Right lobe of liver (tissue), 6 donors: Measurements from ENCODE around the gene PTP4A2. TPM values are rescaled to one million over a fixed set of nuclear protein-coding genes. Genes with fewer than 3 reads are reported as not detected.
A peak's percentile ranks its signal among the peaks of the same experiment; 100 is the strongest.

Source experiments
- ATAC-seq, 4 donors: fragments of 200-7000 bp; cut with Tn5 transposase; one replicate each; pipeline ENCODE4 v1.9.1; 2020; ENCODE audit warnings: mild to moderate bottlenecking in 4 of 4, moderate library complexity in 4 of 4
- DNase-seq, 3 donors: peaks; one replicate each; pipeline ENCODE4 v3.0.0-alpha.2; 2020
- H3K27ac ChIP-seq, 3 donors: fragments of 200-600 bp; one replicate each; pipeline ENCODE4 v1.8.0; 2022
- H3K27me3 ChIP-seq, 2 donors: fragments of 200-600 bp; one replicate each; pipeline ENCODE4 v1.8.0; 2022
- H3K36me3 ChIP-seq, 4 donors: fragments of 200-600 bp; sonication (generic) in 1 of 4; one replicate each; pipeline versions ENCODE4 v1.5.1 to v1.8.0; 2017 to 2022; ENCODE audit warnings: control low read depth in 1 of 4
- H3K4me1 ChIP-seq, 4 donors: fragments of 200-600 bp; sonication (generic) in 1 of 4; one replicate each; pipeline versions ENCODE4 v1.5.1 to v1.8.0; 2017 to 2022; ENCODE audit warnings: control low read depth in 1 of 4
- H3K4me3 ChIP-seq, 3 donors: fragments of 200-600 bp; one replicate each; pipeline ENCODE4 v1.8.0; 2022
- H3K9me3 ChIP-seq, 4 donors: fragments of 200-600 bp; sonication (generic) in 1 of 4; one replicate each; pipeline versions ENCODE4 v1.5.1 to v1.8.0; 2017 to 2022; ENCODE audit warnings: control low read depth in 1 of 4
- POLR2A ChIP-seq: fragments of 450-650 bp; IDR thresholded peaks from one replicate; pipeline ENCODE4 v1.6.1; 2017; ENCODE audit warnings: antibody characterized with exemption, mild to moderate bottlenecking
- WGBS: methylation state at CpG from one replicate; pipeline ENCODE4 v1.1.6; 2018; ENCODE audit warnings: low coverage, low lambda C conversion rate; ENCODE audit not compliant: insufficient coverage; ENCODE audit errors: missing lambda C conversion rate; 5-methylcytosine and 5-hydroxymethylcytosine counted together
- intact Hi-C, 2 donors: fragments of 100-400 bp; cut with DNase I; formaldehyde crosslinking; loops; one replicate each; pipeline versions ENCODE4 v1.11.2 to v1.14.1; 2022
- total RNA-seq, 6 experiments: library from RNA; depleted of rRNA in 2 of 6; stranded (reverse); fragments of >200 nt in 2 of 6; fragmentation: NEBNext Ultra II Directional in 3 of 6; extraction: Animal tissue kit (Norgen Biotek cat#: 25700) in 3 of 6; gene quantifications; one replicate each; pipeline versions ENCODE4 v1.1.0 to v1.2.4, GENCODE V29; 2016 to 2023
- TF ChIP-seq, protein P1 (sequence below), 4 donors: fragments of 200-600 bp in 3 of 4; fragments of 450-650 bp in 1 of 4; IDR thresholded peaks; one replicate each; pipeline versions ENCODE4 v1.5.1 to v1.8.0; 2016 to 2022; ENCODE audit warnings: antibody characterized with exemption in 4 of 4, mild to moderate bottlenecking in 2 of 4
- donor health status: DM: no; HTN: yes; CAD: no.
- donor health status: DM: no; HTN: no; CAD: no.
- donor health status: DM: no; HTN: no; CAD: no.
- donor health status: DM: no; HTN: yes; CAD: no.
- donor health status: DM: no; HTN: yes; CAD: no.

The PTP4A2 gene
- total RNA-seq, 6 experiments from 2014 or later, result 66.3 to 143 (median 117) TPM

DNA sequence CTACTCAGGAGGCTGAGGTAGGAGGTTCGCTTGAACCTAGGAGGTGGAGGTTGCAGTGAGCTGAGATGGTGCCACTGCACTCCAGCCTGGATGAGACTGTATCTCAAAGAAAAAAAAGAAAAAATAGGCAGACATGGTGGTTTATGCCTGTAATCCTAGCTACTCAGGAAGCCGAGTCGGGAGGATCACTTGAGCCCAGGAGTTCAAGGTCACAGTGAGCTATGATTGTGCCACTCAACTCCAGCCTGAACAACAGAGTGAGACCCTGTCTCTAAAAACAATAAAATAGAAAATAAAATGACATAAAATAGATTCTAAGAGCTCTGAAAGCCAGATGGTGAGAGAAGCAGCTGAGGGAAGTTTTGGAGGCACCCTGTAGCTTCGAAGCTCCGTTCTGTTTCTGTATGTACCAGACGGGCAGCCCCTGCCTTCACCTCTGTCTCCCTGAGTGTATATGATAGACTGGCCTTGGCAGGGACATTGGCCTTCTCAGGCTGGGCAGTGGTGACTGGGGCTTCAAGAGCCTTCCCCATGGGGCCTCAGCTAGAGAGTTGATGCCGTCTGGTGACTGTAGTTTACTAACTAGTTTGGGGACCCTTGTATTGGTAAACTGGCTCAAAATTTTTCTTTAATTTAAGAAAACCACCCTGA lies 68.0 kb downstream of the PTP4A2 start:
- intact Hi-C loops, result no loop called here
- H3K4me3 ChIP-seq, result no peak overlapping the region
- TF ChIP-seq, protein P1, sequence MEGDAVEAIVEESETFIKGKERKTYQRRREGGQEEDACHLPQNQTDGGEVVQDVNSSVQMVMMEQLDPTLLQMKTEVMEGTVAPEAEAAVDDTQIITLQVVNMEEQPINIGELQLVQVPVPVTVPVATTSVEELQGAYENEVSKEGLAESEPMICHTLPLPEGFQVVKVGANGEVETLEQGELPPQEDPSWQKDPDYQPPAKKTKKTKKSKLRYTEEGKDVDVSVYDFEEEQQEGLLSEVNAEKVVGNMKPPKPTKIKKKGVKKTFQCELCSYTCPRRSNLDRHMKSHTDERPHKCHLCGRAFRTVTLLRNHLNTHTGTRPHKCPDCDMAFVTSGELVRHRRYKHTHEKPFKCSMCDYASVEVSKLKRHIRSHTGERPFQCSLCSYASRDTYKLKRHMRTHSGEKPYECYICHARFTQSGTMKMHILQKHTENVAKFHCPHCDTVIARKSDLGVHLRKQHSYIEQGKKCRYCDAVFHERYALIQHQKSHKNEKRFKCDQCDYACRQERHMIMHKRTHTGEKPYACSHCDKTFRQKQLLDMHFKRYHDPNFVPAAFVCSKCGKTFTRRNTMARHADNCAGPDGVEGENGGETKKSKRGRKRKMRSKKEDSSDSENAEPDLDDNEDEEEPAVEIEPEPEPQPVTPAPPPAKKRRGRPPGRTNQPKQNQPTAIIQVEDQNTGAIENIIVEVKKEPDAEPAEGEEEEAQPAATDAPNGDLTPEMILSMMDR (IDR thresholded peaks at IDR 0.05), result no peak
- no peak for TF ChIP-seq POLR2A
- no peak for ATAC-seq
- H3K4me1 ChIP-seq, result no peaks in the 10 kb centered on the region
- H3K27ac ChIP-seq, result no peak overlapping the region
- H3K9me3 ChIP-seq, result no peaks in the 10 kb centered on the region
- no peaks in the 10 kb centered on the region for H3K36me3 ChIP-seq
- H3K27me3 ChIP-seq, result no peaks in the 10 kb centered on the region
- 84% methylated on average over 4 of the region's 7 CpGs for WGBS
- DNase-seq, result peak in 1 of 3 donors; percentile 27

DNA sequence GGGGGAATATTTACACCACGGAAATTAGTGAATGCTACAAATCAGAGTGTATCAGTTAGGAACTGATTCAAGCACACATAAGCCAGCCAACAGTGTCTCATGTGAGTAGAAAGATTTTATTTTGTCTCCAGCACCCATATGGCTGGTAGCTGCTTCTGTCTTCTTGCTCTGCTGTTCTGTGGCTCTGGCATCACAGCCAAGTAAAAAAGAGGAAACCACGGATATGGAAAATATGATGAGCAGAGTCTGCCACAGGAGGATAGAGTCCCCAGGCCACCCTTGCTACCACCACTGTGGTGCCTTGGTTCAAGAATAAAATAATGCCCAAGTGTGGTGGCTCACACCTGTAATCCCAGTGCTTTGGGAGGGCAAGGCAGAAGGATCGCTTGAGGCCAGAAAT lies 68.7 kb downstream of the PTP4A2 start:
- H3K27ac ChIP-seq, result no peak overlapping the region
- no peaks in the 10 kb centered on the region for H3K27me3 ChIP-seq
- H3K36me3 ChIP-seq, result no peaks in the 10 kb centered on the region
- H3K9me3 ChIP-seq, result no peaks in the 10 kb centered on the region
- no peaks in the 10 kb centered on the region for H3K4me1 ChIP-seq
- intact Hi-C loops, result no loop called here
- WGBS, result 69% methylated on average over 3 of the region's 3 CpGs
- DNase-seq, result no peak
- TF ChIP-seq, protein P1 (IDR thresholded peaks at IDR 0.05), result no peak
- TF ChIP-seq POLR2A, result no peak
- ATAC-seq, result no peak
- H3K4me3 ChIP-seq, result no peak overlapping the region

DNA sequence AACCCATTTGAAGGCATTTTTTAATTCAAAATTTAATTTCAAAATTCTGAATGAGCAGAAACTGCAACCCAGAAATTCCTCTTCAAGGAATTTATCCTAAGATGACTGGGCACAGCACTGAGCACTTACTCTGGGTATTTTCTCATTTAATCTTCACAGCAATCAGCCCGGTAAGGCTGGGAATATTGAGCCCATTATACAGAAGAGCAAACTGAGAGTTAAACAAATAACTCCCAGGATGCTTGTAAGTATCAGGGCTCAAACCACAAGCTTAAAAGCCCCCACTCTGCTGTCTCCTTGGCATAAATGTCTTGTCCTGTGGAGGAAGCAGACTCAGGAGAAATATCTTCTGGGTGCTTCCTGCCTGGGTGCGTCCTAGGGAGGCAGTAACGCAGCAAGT lies 69.3 kb downstream of the PTP4A2 start:
- WGBS, result 80% methylated on average over 3 of the region's 3 CpGs
- intact Hi-C loops, result no loop called here

DNA sequence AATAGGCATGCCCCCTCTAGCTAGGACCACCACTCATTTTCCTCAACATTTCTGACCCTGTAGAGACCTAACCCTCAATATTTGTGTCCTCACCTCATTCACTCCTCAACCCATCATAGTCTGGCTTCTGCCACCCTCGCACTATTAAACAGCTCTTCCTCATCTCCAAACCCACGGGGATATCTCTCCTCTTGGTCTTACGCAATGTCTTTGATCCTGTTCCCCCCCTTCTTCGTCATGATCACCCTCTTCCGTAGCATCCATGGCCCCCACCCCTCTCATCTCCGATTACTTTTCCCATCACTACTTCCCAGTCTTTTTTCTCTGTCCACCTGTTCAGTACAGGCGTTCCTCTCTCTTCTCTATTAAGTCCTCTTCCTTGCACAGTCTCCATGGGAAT lies 70.6 kb downstream of the PTP4A2 start:
- no peak overlapping the region for H3K27ac ChIP-seq
- 76% methylated on average over 7 of the region's 7 CpGs for WGBS
- ATAC-seq (no peak), DNase-seq (peak in 1 of 3 donors; percentile 9)
- H3K27me3 ChIP-seq, result no peaks in the 10 kb centered on the region
- intact Hi-C loops, result no loop called here
- TF ChIP-seq, protein P1 (IDR thresholded peaks at IDR 0.05), result no peak
- TF ChIP-seq POLR2A, result no peak
- no peaks in the 10 kb centered on the region for H3K36me3 ChIP-seq
- H3K4me1 ChIP-seq, result no peaks in the 10 kb centered on the region
- no peaks in the 10 kb centered on the region for H3K9me3 ChIP-seq
- H3K4me3 ChIP-seq, result no peak overlapping the region

More for the DNA sequence above, 69.3 kb downstream of the PTP4A2 start:
- ATAC-seq (no peak), DNase-seq (no peak)
- TF ChIP-seq POLR2A, result no peak
- TF ChIP-seq, protein P1 (IDR thresholded peaks at IDR 0.05), result no peak
- no peak overlapping the region for H3K27ac ChIP-seq
- H3K27me3 ChIP-seq, result no peaks in the 10 kb centered on the region
- H3K4me3 ChIP-seq, result no peak overlapping the region
- H3K9me3 ChIP-seq, result no peaks in the 10 kb centered on the region
- H3K4me1 ChIP-seq, result no peaks in the 10 kb centered on the region
- H3K36me3 ChIP-seq, result no peaks in the 10 kb centered on the region
